GM18520 (cell line): ENCODE measurements around the gene MAP4.

Experiments used
- ATAC-seq: cut with Tn5 transposase; IDR thresholded peaks from one replicate; pipeline ENCODE4 v1.9.1; 2021; ENCODE audit not compliant: unreplicated experiment

The MAP4 gene

GRCh38 chr3:47867451-47868044 is 148.7 kb downstream of the MAP4 start:
- no peak for ATAC-seq

GRCh38 chr3:47865192-47865591 is 151.0 kb downstream of the MAP4 start:
- ATAC-seq: no peak

- no peak for ATAC-seq
Observed at GRCh38 chr3:47863391-47864128, 152.7 kb downstream of the MAP4 start.

- ATAC-seq: no peak
Observed at GRCh38 chr3:47859956-47860605, 156.1 kb downstream of the MAP4 start.

- no peak for ATAC-seq
Observed at GRCh38 chr3:47857151-47857550, 159.1 kb downstream of the MAP4 start.

- no peak for ATAC-seq
Observed at GRCh38 chr3:47856669-47857068, 159.5 kb downstream of the MAP4 start.

GRCh38 chr3:47855461-47856383 is 160.5 kb downstream of the MAP4 start:
- no peak for ATAC-seq

GRCh38 chr3:47854720-47855455 is 161.3 kb downstream of the MAP4 start:
- no peak for ATAC-seq

GRCh38 chr3:47854267-47854666 is 161.9 kb downstream of the MAP4 start:
- no peak for ATAC-seq

GRCh38 chr3:47852604-47853602 is 163.3 kb downstream of the MAP4 start:
- no peak for ATAC-seq

- no peak for ATAC-seq
Observed at GRCh38 chr3:47851888-47852603, 164.2 kb downstream of the MAP4 start.

GRCh38 chr3:47850564-47851410 is 165.4 kb downstream of the MAP4 start:
- no peak for ATAC-seq

GRCh38 chr3:47849699-47850563 is 166.3 kb downstream of the MAP4 start:
- no peak for ATAC-seq

- no peak for ATAC-seq
Observed at GRCh38 chr3:47849186-47849698, 167.0 kb downstream of the MAP4 start.

- no peak for ATAC-seq
Observed at GRCh38 chr3:47848599-47849117, 167.6 kb downstream of the MAP4 start.

GRCh38 chr3:47847801-47848518 is 168.3 kb downstream of the MAP4 start:
- no peak for ATAC-seq
